ENCODE data around the gene DRG2.

- no peak for TF ChIP-seq CTCF (IDR thresholded peaks at IDR 0.05; ENCODE audit: insufficient read depth, low read length)
- TF ChIP-seq REST (IDR thresholded peaks at IDR 0.05; ENCODE audit: insufficient replicate concordance, low read depth) = no peak
- TF ChIP-seq POLR2AphosphoS5 (IDR thresholded peaks at IDR 0.05; ENCODE audit: low read depth) = no peak
These were observed 54.7 kb downstream of the DRG2 start for GRCh38 chr17:18142417-18142816.

All from HL-60 (cell line).